ENCODE measurements around the gene MYPN.

GRCh38 chr10:68103901-68104300 lies 5.4 kb upstream of the MYPN start:
- TF ChIP-seq POLR2A (IDR thresholded peaks at IDR 0.05; ENCODE audit: low read length), result no peak
- no peak for TF ChIP-seq CTCF (IDR thresholded peaks at IDR 0.05)
- TF ChIP-seq HOXA7 (CRISPR knock-in tag; IDR thresholded peaks at IDR 0.05), result no peak
- TF ChIP-seq JUN (IDR thresholded peaks at IDR 0.05), result no peak
- no peak for TF ChIP-seq RFX5 (IDR thresholded peaks at IDR 0.05)
- no peak for TF ChIP-seq MAZ (IDR thresholded peaks at IDR 0.05; ENCODE audit: borderline replicate concordance, low read depth, low read length)
